Measurements from ENCODE around the gene CTR9. TPM values are rescaled to one million over a fixed set of nuclear protein-coding genes. Genes with fewer than 3 reads are reported as not detected.

The CTR9 gene
- total and polyA plus RNA-seq, 9 of the 15 experiments (the other 6 are each of a cell fraction or from before 2014, with no cell fraction given), result 25.4 to 79.3 (median 47.3) TPM

- TF ChIP-seq, protein P1, sequence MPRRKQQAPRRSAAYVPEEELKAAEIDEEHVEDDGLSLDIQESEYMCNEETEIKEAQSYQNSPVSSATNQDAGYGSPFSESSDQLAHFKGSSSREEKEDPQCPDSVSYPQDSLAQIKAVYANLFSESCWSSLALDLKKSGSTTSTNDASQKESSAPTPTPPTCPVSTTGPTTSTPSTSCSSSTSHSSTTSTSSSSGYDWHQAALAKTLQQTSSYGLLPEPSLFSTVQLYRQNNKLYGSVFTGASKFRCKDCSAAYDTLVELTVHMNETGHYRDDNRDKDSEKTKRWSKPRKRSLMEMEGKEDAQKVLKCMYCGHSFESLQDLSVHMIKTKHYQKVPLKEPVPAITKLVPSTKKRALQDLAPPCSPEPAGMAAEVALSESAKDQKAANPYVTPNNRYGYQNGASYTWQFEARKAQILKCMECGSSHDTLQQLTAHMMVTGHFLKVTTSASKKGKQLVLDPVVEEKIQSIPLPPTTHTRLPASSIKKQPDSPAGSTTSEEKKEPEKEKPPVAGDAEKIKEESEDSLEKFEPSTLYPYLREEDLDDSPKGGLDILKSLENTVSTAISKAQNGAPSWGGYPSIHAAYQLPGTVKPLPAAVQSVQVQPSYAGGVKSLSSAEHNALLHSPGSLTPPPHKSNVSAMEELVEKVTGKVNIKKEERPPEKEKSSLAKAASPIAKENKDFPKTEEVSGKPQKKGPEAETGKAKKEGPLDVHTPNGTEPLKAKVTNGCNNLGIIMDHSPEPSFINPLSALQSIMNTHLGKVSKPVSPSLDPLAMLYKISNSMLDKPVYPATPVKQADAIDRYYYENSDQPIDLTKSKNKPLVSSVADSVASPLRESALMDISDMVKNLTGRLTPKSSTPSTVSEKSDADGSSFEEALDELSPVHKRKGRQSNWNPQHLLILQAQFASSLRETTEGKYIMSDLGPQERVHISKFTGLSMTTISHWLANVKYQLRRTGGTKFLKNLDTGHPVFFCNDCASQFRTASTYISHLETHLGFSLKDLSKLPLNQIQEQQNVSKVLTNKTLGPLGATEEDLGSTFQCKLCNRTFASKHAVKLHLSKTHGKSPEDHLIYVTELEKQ (CRISPR knock-in tag; IDR thresholded peaks at IDR 0.05), result no peak
- TF ChIP-seq, protein P2, sequence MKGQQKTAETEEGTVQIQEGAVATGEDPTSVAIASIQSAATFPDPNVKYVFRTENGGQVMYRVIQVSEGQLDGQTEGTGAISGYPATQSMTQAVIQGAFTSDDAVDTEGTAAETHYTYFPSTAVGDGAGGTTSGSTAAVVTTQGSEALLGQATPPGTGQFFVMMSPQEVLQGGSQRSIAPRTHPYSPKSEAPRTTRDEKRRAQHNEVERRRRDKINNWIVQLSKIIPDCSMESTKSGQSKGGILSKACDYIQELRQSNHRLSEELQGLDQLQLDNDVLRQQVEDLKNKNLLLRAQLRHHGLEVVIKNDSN (CRISPR knock-in tag; IDR thresholded peaks at IDR 0.05), result peak; percentile 40
- TF ChIP-seq ZBTB8A (IDR thresholded peaks at IDR 0.05; ENCODE audit: partially characterized antibody) (no peak), FOXA3 (CRISPR knock-in tag; conservative IDR thresholded peaks at IDR 0.05 in 1 of 2, IDR thresholded peaks at IDR 0.05 in 1 of 2) (no peak), KDM1A (IDR thresholded peaks at IDR 0.05) (no peak), NR2C1 (IDR thresholded peaks at IDR 0.05) (no peak), NR2C1 (tag; IDR thresholded peaks at IDR 0.05) (no peak), ZNF12 (CRISPR knock-in tag; IDR thresholded peaks at IDR 0.05) (no peak), BRF1 (IDR thresholded peaks at IDR 0.05; ENCODE audit: borderline replicate concordance, extremely low read depth, insufficient read length) (no peak), CGGBP1 (CRISPR knock-in tag; IDR thresholded peaks at IDR 0.05) (no peak), NFE2 (IDR thresholded peaks at IDR 0.05; ENCODE audit: low read depth) (no peak), ZFP1 (CRISPR knock-in tag; IDR thresholded peaks at IDR 0.05) (no peak), GABPB1 (CRISPR knock-in tag; IDR thresholded peaks at IDR 0.05) (no peak), POLR2B (IDR thresholded peaks at IDR 0.05; ENCODE audit: low read depth, partially characterized antibody) (peak; percentile 22), ESRRB (CRISPR knock-in tag; IDR thresholded peaks at IDR 0.05; ENCODE audit: borderline replicate concordance) (no peak), RAD51 (IDR thresholded peaks at IDR 0.05; ENCODE audit: borderline replicate concordance, low read depth) (peak; percentile 85), ZNF24 (IDR thresholded peaks at IDR 0.05) (no peak), NEUROD1 (IDR thresholded peaks at IDR 0.05; ENCODE audit: borderline replicate concordance, low read depth, low read length, partially characterized antibody) (no peak), MXI1 (IDR thresholded peaks at IDR 0.05; ENCODE audit: low read depth, low read length) (no peak)
- TF ChIP-seq, protein P3, sequence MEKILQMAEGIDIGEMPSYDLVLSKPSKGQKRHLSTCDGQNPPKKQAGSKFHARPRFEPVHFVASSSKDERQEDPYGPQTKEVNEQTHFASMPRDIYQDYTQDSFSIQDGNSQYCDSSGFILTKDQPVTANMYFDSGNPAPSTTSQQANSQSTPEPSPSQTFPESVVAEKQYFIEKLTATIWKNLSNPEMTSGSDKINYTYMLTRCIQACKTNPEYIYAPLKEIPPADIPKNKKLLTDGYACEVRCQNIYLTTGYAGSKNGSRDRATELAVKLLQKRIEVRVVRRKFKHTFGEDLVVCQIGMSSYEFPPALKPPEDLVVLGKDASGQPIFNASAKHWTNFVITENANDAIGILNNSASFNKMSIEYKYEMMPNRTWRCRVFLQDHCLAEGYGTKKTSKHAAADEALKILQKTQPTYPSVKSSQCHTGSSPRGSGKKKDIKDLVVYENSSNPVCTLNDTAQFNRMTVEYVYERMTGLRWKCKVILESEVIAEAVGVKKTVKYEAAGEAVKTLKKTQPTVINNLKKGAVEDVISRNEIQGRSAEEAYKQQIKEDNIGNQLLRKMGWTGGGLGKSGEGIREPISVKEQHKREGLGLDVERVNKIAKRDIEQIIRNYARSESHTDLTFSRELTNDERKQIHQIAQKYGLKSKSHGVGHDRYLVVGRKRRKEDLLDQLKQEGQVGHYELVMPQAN (IDR thresholded peaks at IDR 0.05; ENCODE audit: borderline replicate concordance), result 0 out of 2 replicates have a peak, but pooled peaks have one; percentile 35
- TF ChIP-seq, protein P4, sequence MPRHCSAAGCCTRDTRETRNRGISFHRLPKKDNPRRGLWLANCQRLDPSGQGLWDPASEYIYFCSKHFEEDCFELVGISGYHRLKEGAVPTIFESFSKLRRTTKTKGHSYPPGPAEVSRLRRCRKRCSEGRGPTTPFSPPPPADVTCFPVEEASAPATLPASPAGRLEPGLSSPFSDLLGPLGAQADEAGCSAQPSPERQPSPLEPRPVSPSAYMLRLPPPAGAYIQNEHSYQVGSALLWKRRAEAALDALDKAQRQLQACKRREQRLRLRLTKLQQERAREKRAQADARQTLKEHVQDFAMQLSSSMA (CRISPR knock-in tag; IDR thresholded peaks at IDR 0.05), result no peak
- TF ChIP-seq, protein P5, sequence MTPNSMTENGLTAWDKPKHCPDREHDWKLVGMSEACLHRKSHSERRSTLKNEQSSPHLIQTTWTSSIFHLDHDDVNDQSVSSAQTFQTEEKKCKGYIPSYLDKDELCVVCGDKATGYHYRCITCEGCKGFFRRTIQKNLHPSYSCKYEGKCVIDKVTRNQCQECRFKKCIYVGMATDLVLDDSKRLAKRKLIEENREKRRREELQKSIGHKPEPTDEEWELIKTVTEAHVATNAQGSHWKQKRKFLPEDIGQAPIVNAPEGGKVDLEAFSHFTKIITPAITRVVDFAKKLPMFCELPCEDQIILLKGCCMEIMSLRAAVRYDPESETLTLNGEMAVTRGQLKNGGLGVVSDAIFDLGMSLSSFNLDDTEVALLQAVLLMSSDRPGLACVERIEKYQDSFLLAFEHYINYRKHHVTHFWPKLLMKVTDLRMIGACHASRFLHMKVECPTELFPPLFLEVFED (CRISPR knock-in tag; conservative IDR thresholded peaks at IDR 0.05), result no peak
Observed at GRCh38 chr11:10749476-10749875, 1.6 kb upstream of the CTR9 start (continued).
